C4-2B (cell line): ENCODE measurements around the gene DRC3.

ENCODE experiments used
- ZFX ChIP-seq: fragments of 450-650 bp; IDR thresholded peaks from 2 replicates; pipeline ENCODE4 v1.6.1; 2017
- TF ChIP-seq, protein P1 (sequence below): fragments of 450-650 bp; conservative IDR thresholded peaks from 2 replicates; pipeline ENCODE4 v1.5.1; 2017; ENCODE audit warnings: mild to moderate bottlenecking

DNA sequence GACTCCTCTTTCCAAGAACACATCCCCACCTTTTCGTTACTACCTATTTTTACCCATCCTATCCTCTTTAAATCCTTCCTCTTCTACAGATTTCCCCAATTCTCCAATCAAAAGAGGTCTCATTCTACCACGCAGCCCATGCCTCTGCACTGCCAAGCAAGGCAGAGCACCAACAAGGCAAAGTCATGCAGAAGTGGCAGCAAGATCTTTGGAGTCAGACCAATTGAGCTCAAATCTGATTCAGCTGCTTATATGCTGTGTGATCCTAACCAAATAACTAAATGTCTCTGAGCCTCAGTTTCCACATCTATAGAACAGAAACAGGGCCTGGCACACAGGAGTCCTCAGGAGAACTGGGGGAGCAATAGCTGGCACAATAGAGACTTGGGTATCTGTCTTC lies 41.5 kb upstream of the DRC3 start:
- TF ChIP-seq, protein P1, sequence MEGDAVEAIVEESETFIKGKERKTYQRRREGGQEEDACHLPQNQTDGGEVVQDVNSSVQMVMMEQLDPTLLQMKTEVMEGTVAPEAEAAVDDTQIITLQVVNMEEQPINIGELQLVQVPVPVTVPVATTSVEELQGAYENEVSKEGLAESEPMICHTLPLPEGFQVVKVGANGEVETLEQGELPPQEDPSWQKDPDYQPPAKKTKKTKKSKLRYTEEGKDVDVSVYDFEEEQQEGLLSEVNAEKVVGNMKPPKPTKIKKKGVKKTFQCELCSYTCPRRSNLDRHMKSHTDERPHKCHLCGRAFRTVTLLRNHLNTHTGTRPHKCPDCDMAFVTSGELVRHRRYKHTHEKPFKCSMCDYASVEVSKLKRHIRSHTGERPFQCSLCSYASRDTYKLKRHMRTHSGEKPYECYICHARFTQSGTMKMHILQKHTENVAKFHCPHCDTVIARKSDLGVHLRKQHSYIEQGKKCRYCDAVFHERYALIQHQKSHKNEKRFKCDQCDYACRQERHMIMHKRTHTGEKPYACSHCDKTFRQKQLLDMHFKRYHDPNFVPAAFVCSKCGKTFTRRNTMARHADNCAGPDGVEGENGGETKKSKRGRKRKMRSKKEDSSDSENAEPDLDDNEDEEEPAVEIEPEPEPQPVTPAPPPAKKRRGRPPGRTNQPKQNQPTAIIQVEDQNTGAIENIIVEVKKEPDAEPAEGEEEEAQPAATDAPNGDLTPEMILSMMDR = no peak
- TF ChIP-seq ZFX = no peak
